Measurements from ENCODE around the gene WIPF1.

DNA sequence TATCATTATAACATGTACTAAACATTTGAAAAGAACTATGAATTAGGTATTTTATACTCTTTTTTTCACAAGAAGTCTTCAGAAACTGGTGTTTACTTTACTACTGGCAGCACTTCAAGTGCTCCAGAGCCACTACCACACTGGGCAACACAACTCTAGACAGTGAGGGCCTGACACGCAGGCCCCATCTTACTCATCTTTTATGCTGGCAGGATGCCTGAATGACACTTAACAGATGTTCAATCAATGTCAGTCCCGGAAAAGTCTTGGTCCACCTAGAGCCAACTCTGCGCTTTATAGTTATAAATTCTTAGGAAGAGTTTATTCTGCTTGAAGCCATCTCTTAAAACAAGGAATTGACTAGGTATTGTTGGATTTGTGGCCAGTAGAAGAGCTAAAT, 8.7 kb upstream of the WIPF1 start:
- TF ChIP-seq, protein P1, sequence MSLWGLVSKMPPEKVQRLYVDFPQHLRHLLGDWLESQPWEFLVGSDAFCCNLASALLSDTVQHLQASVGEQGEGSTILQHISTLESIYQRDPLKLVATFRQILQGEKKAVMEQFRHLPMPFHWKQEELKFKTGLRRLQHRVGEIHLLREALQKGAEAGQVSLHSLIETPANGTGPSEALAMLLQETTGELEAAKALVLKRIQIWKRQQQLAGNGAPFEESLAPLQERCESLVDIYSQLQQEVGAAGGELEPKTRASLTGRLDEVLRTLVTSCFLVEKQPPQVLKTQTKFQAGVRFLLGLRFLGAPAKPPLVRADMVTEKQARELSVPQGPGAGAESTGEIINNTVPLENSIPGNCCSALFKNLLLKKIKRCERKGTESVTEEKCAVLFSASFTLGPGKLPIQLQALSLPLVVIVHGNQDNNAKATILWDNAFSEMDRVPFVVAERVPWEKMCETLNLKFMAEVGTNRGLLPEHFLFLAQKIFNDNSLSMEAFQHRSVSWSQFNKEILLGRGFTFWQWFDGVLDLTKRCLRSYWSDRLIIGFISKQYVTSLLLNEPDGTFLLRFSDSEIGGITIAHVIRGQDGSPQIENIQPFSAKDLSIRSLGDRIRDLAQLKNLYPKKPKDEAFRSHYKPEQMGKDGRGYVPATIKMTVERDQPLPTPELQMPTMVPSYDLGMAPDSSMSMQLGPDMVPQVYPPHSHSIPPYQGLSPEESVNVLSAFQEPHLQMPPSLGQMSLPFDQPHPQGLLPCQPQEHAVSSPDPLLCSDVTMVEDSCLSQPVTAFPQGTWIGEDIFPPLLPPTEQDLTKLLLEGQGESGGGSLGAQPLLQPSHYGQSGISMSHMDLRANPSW (CRISPR knock-in tag; conservative IDR thresholded peaks at IDR 0.05; ENCODE audit: low read depth), result no peak
- TF ChIP-seq, protein P2, sequence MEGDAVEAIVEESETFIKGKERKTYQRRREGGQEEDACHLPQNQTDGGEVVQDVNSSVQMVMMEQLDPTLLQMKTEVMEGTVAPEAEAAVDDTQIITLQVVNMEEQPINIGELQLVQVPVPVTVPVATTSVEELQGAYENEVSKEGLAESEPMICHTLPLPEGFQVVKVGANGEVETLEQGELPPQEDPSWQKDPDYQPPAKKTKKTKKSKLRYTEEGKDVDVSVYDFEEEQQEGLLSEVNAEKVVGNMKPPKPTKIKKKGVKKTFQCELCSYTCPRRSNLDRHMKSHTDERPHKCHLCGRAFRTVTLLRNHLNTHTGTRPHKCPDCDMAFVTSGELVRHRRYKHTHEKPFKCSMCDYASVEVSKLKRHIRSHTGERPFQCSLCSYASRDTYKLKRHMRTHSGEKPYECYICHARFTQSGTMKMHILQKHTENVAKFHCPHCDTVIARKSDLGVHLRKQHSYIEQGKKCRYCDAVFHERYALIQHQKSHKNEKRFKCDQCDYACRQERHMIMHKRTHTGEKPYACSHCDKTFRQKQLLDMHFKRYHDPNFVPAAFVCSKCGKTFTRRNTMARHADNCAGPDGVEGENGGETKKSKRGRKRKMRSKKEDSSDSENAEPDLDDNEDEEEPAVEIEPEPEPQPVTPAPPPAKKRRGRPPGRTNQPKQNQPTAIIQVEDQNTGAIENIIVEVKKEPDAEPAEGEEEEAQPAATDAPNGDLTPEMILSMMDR (IDR thresholded peaks at IDR 0.05), result no peak
- TF ChIP-seq, protein P3, sequence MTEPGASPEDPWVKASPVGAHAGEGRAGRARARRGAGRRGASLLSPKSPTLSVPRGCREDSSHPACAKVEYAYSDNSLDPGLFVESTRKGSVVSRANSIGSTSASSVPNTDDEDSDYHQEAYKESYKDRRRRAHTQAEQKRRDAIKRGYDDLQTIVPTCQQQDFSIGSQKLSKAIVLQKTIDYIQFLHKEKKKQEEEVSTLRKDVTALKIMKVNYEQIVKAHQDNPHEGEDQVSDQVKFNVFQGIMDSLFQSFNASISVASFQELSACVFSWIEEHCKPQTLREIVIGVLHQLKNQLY (CRISPR knock-in tag; IDR thresholded peaks at IDR 0.05), result no peak
- TF ChIP-seq RELA (CRISPR knock-in tag; IDR thresholded peaks at IDR 0.05; ENCODE audit: borderline replicate concordance) (no peak), ETV6 (CRISPR knock-in tag; IDR thresholded peaks at IDR 0.05) (no peak)
- TF ChIP-seq, protein P4, sequence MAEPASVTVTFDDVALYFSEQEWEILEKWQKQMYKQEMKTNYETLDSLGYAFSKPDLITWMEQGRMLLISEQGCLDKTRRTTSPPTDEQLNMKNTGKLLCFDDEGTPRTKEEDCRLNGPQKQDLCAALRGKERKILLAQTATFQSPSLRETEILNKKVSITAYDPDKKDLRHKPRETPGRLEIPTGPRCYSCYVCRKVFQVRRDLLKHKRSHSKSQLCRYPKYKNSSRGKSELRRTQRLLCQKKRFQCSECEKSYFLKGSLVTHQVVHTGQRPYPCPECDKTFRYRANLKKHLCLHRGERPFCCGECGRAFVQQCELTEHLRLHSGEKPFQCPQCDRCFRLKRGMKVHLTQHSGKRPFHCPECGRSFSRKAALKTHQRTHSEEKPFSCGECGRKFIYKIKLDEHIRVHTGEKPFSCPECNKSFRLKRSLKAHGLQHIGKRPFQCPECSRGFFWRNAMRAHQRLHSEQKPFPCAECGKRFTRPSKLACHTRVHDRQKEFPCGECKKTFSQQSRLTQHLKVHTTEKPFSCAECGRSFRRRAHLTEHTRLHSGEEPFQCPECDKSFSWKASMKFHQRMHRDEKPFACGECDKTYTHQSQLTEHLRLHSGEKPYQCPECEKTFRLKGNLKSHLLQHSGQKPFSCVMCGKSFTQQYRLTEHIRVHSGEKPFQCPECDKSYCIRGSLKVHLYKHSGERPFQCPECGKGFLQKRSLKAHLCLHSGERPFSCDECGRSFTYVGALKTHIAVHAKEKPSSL (CRISPR knock-in tag; conservative IDR thresholded peaks at IDR 0.05), result no peak
- TF ChIP-seq, protein P5, sequence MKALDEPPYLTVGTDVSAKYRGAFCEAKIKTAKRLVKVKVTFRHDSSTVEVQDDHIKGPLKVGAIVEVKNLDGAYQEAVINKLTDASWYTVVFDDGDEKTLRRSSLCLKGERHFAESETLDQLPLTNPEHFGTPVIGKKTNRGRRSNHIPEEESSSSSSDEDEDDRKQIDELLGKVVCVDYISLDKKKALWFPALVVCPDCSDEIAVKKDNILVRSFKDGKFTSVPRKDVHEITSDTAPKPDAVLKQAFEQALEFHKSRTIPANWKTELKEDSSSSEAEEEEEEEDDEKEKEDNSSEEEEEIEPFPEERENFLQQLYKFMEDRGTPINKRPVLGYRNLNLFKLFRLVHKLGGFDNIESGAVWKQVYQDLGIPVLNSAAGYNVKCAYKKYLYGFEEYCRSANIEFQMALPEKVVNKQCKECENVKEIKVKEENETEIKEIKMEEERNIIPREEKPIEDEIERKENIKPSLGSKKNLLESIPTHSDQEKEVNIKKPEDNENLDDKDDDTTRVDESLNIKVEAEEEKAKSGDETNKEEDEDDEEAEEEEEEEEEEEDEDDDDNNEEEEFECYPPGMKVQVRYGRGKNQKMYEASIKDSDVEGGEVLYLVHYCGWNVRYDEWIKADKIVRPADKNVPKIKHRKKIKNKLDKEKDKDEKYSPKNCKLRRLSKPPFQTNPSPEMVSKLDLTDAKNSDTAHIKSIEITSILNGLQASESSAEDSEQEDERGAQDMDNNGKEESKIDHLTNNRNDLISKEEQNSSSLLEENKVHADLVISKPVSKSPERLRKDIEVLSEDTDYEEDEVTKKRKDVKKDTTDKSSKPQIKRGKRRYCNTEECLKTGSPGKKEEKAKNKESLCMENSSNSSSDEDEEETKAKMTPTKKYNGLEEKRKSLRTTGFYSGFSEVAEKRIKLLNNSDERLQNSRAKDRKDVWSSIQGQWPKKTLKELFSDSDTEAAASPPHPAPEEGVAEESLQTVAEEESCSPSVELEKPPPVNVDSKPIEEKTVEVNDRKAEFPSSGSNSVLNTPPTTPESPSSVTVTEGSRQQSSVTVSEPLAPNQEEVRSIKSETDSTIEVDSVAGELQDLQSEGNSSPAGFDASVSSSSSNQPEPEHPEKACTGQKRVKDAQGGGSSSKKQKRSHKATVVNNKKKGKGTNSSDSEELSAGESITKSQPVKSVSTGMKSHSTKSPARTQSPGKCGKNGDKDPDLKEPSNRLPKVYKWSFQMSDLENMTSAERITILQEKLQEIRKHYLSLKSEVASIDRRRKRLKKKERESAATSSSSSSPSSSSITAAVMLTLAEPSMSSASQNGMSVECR (CRISPR knock-in tag; IDR thresholded peaks at IDR 0.05; ENCODE audit: borderline replicate concordance), result no peak

Data from WTC11 (cell line).